HG03565 (cell line): ENCODE results near the gene LHX3.

Experiments used
- ATAC-seq: cut with Tn5 transposase; IDR thresholded peaks from one replicate; pipeline ENCODE4 v1.9.1; 2021; ENCODE audit warnings: mild to moderate bottlenecking, moderate library complexity; ENCODE audit not compliant: unreplicated experiment

LHX3 gene

DNA sequence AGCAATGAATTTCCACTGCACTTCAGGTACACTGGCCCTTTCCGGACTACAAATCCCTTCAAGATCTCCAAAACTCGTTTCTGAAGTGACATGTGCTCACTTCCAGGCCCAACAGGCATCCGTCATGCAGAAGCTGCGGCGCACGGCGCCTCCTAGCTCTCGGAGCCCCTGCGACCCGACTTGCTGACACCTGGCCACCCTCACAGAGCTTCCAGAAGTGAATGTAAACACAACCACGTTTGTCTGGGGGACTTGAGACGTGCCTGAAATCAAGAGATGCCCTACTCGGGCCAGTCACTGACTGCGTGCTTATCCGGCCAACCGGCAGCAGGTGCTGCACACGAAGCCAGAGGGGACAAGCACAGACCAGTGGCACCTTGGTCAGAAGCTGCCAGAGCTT lies 4.9 kb upstream of the LHX3 start:
- ATAC-seq, result no peak

DNA sequence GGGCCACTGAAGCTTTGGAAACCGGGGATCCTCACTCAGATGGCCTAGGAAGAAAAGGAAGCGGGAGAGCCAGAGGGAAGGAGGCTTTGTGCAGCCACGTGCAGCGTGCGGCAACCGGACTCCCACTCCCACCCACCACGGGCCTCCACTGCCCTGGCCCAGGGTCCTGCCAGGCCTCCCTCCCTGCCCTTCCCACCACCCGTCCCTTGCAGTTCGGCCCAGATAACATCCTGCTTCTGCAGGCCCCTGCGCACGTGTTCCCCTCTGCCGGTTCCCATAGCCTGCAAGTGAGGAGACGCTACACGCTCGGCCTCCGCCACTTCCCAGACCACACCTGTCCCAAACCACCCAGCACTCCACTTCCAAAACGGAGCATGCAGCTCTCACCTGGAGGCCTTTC lies 4.3 kb upstream of the LHX3 start:
- no peak for ATAC-seq

- ATAC-seq, result no peak
These were observed 3.7 kb upstream of the LHX3 start for GRCh38 chr9:136208675-136209074.

DNA sequence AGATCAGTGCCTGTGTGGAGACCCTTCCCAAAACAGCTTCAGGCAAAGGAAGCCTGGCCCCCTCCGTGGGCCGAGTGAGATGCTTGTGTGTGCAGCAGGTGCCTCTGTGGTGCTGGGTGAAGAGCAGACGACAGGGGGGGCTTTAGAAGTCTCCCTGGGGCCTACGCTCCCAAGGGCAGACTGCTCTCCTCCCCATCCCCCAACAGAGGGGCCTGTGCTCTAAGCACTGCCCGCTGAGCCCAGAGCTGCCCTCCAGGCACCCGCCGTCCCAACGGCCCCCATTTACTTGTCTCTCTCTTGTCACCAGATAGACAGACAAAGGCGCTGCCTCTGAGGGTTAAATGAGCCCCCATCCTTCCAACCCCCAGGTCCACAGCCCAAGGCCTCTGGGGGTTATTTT lies 2.7 kb upstream of the LHX3 start:
- no peak for ATAC-seq

- ATAC-seq, result no peak
These were observed 1.8 kb upstream of the LHX3 start for GRCh38 chr9:136206602-136207275.

DNA sequence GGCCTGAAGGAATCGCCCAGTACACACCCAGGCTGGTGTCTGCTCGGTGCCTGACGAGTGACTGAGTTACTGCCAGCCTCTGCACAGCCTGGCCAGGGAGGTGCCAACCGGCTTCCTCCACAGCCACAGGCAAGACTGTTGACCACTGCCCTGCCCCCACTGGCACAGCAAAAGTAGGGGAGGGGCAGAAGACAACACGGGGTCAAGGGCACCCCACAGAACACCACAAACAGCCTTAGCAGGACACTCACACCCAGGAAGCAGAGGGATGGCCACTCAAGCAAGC lies 722 bp upstream of the LHX3 start:
- no peak for ATAC-seq

- ATAC-seq, result no peak
These were observed 653 bp downstream of the LHX3 start for GRCh38 chr9:136204145-136204805.

- ATAC-seq, result no peak
These were observed 1.4 kb downstream of the LHX3 start for GRCh38 chr9:136203408-136204144.

DNA sequence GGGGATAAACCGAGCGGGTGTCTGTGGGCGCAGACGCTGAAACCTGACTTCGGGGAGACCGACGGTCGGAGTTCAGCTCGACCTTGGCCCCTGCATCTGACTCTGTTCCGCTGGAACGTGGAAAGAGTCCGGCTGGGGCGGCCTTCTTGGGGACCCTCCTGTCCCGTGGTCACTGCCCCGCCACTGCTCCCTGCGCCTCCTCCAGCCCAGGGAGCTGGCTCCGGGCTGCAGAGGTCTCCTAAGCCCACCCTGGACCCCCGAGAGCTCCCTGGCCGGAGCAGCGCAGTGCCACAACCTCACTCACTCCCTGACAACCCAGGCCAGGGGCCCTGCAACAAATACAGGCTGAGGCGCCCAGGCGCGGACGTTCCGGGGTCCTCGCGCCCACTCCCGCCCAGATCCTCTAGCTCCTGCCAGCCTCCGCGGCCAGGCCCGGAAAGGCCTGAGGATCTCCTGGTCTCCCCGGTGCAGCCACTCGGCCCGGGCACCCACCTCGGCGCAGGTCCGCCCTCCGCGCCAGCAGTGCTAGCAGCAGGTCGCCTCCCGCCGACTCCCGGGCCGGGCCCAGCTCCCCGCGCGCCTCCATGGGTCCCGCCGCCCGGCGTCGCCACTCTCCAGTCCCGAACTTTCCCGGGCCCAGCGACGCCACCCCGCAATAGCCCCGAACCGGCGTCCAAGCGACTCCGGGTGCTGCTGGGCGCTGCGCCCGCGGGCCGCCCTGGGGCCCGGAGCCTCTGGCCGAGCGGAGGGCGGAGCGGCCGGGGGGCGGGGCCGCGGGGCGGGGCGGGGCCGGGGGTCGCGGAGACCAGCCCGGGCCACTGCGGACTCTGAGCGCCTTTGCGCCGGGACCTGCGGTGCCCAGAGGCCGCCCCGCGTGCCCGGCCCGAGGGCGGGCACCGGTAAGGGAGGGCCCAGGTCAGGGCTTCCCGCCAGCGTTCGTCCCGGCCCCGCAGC lies 2.2 kb downstream of the LHX3 start:
- ATAC-seq, result no peak

- no peak for ATAC-seq
These were observed 3.1 kb downstream of the LHX3 start for GRCh38 chr9:136201609-136202453.

GRCh38 chr9:136201174-136201573 lies 3.8 kb downstream of the LHX3 start:
- ATAC-seq, result no peak

DNA sequence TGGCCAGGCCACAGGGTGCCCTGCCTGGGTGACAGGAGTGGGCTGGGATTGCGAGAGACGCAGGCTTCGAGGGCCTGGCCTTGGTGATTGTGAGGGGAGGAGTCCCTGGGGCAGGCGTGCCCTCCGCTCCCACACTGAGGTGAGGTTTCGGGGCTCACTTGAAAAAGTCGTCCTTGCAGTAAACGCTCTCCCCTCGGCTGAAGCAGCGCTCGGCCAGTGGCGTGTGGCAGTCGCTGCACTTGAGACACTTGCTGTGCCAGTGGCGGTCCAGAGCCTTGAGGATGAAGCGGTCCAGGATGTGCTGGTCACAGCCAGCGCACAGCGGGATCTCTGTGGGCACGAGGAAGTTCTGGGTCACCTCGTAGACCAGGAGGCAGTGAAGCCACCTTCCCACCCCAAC lies 4.5 kb downstream of the LHX3 start:
- no peak for ATAC-seq

- ATAC-seq, result no peak
These were observed 5.3 kb downstream of the LHX3 start for GRCh38 chr9:136199391-136200288.

DNA sequence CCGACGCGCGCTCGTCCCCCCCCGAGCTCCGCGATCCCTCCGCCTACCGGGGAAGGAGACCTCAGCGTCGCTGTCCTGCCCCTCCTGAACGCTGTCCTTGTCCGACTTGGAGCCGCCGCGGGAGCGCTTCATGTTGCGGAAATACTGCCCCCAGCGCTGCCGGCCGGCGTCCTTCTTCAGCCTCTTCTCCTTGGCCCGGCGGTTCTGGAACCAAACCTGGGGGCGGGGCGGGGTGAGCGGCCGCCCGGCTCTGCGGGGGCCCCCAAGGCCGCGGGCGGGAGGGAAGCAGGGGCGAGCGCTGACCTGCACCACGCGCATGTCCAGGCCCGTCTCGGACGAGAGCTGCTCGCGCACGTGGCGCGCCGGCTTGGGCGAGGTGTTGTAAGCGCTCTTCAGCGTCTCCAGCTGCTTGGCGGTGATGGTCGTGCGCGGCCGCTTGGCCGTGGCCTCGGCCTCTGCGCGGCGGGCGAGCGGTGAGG lies 6.3 kb downstream of the LHX3 start:
- ATAC-seq, result no peak

- ATAC-seq, result no peak
These were observed 6.9 kb downstream of the LHX3 start for GRCh38 chr9:136197930-136198604.

DNA sequence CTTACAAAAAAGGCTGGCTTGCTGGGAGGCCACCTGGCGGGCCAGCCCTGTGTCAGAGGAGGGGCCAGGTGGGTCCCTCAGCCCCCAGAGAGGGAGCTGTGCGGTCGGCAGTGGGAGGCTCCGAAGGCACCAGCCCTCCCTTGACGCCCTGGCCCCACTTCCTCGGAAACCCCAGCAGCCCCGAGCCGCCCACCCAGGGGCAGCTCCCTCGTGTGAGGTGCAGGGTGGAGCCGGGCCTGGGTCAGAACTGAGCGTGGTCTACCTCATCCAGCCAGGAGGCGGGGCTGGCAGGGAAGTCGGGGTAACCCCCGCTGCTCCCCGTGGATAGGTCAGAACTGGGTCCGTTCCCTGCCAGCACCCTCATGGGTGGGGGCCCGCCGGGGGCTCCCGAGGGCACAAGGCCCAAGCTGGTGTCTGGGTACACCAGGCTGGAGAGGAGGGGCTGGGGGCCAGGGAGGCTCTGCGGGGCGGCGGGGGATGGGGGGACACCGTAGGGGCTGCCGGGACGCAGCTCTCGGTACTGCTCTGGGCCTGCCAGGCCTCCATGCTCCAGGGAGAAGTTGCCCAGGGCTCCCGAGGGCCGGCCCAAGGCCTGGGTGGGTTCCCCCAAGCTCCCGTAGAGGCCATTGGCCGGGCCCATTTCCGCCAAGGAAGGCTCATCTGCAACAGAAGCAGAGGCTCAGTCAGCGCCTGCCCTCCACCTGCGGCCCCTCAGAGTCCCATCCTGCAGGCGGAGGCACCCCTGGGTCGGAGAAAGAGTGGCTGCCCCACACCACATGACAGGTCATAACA lies 7.6 kb downstream of the LHX3 start:
- ATAC-seq, result no peak

DNA sequence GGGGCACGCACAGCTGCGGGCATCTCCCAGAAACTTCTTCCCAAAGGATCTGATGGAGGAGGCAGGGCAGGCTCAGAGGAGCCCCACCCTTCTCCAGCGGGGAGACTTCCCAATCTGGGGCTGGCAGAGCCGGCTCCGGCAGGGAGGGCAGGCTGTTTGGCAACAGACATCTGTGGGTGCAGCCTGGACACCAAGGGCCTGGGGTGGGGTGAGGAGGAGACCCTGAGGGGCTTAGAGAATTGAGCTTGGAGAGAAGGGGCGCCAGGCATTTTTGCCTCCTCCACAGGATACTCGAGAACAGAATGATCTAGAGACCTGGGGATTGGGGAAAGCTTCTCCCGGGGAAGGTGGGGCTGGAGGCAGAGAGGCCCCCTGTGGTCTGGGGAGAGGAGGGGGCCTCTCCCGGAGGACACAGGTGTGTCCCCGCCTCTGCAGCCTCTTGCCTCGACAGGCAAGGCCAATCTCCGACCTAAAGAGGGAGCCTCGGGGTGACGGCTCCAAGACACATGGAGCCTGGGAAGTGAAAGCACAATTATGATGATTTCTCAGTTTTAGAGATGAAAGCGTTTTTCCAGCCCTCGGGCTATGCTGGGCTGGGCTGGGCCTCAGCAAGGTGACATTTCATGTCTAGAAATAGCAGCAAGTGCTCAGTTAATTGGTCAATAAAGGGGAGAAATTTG lies 8.4 kb downstream of the LHX3 start:
- ATAC-seq, result no peak
